CD14-positive monocyte (primary cell): ENCODE measurements around the gene APBB1. TPM values are rescaled to one million over a fixed set of nuclear protein-coding genes. Genes with fewer than 3 reads are reported as not detected.

Experiments
- DNase-seq, 3 donors: peaks; one replicate each; pipeline ENCODE4 v3.0.0-alpha.2; 2011 to 2022
- H2AFZ ChIP-seq: 2 replicates; pipeline ENCODE4 v1.6.0; 2012; ENCODE audit warnings: mild to moderate bottlenecking, low read depth, low read length, inconsistent platforms; ENCODE audit not compliant: insufficient read depth, poor library complexity, severe bottlenecking
- H3K27ac ChIP-seq, 2 donors: 1 replicate in 1 of 2; 2 replicates in 1 of 2; pipeline ENCODE4 v1.5.1; 2012 to 2013; ENCODE audit warnings: low read length in 2 of 2, control low read depth in 1 of 2, inconsistent platforms in 1 of 2, low read depth in 1 of 2, mild to moderate bottlenecking in 1 of 2
- H3K27me3 ChIP-seq, 2 donors: one replicate each; pipeline versions ENCODE4 v1.6.0 to v1.6.1; 2011 to 2013; ENCODE audit warnings: low read length in 2 of 2; ENCODE audit not compliant: control insufficient read depth in 2 of 2, insufficient read depth in 2 of 2
- H3K36me3 ChIP-seq, 2 donors: replicated peaks in 1 of 2; 1 replicate in 1 of 2; 2 replicates in 1 of 2; pipeline versions ENCODE4 v1.5.1 to v1.6.1; 2012 to 2013; ENCODE audit warnings: low read length in 2 of 2, control low read depth in 1 of 2, inconsistent platforms in 1 of 2, mild to moderate bottlenecking in 1 of 2; ENCODE audit not compliant: insufficient read depth in 2 of 2, control insufficient read depth in 1 of 2
- H3K4me1 ChIP-seq, 2 donors: 1 replicate in 1 of 2; 2 replicates in 1 of 2; pipeline versions ENCODE4 v1.5.1 to v1.6.1; 2012 to 2013; ENCODE audit warnings: low read length in 2 of 2, control low read depth in 1 of 2, inconsistent platforms in 1 of 2, mild to moderate bottlenecking in 1 of 2, moderate library complexity in 1 of 2; ENCODE audit not compliant: insufficient read depth in 2 of 2, control insufficient read depth in 1 of 2
- H3K4me2 ChIP-seq: replicated peaks from 2 replicates; pipeline ENCODE3; 2012; ENCODE audit warnings: low read length, moderate library complexity, mild to moderate bottlenecking; ENCODE audit not compliant: poor library complexity, severe bottlenecking; ENCODE audit errors: extremely low read depth
- H3K4me3 ChIP-seq, 3 experiments: fragments of 200-600 bp in 1 of 3; sonication (generic) in 1 of 3; replicated peaks in 1 of 3; 1 replicate in 2 of 3; 2 replicates in 1 of 3; pipeline ENCODE4 v1.5.1; 2011 to 2013; ENCODE audit warnings: low read length in 3 of 3, mild to moderate bottlenecking in 3 of 3, control low read depth in 2 of 3, low read depth in 2 of 3, inconsistent platforms in 1 of 3, moderate library complexity in 1 of 3
- H3K79me2 ChIP-seq: 2 replicates; pipeline ENCODE4 v1.6.0; 2012; ENCODE audit warnings: mild to moderate bottlenecking, control low read depth, inconsistent platforms, low read length, moderate library complexity; ENCODE audit not compliant: insufficient read depth
- H3K9ac ChIP-seq: 2 replicates; pipeline ENCODE4 v1.6.0; 2017; ENCODE audit warnings: low read length, mild to moderate bottlenecking; ENCODE audit not compliant: insufficient read depth, poor library complexity, severe bottlenecking
- H3K9me3 ChIP-seq, 2 donors: replicated peaks in 1 of 2; 1 replicate in 1 of 2; 2 replicates in 1 of 2; pipeline versions ENCODE4 v1.5.1 to v1.6.1; 2012 to 2013; ENCODE audit warnings: low read length in 2 of 2, control low read depth in 1 of 2; ENCODE audit not compliant: control insufficient read depth in 1 of 2, insufficient read depth in 1 of 2
- H4K20me1 ChIP-seq: 2 replicates; pipeline ENCODE4 v1.6.0; 2012; ENCODE audit warnings: mild to moderate bottlenecking, low read length, control low read depth, moderate library complexity; ENCODE audit not compliant: insufficient read depth
- H3K27ac Mint-ChIP-seq, 7 donors: one replicate each; pipeline ENCODE4 v1.8.0; 2020; ENCODE audit warnings: mild to moderate bottlenecking in 7 of 7, mixed read lengths in 7 of 7, moderate library complexity in 6 of 7, inconsistent platforms in 2 of 7
- H3K27me3 Mint-ChIP-seq, 3 donors: one replicate each; pipeline ENCODE4 v1.8.0; 2021 to 2022; ENCODE audit warnings: low read depth in 3 of 3, mild to moderate bottlenecking in 3 of 3, mixed read lengths in 3 of 3, moderate library complexity in 3 of 3, inconsistent platforms in 1 of 3
- H3K36me3 Mint-ChIP-seq, 2 donors: one replicate each; pipeline ENCODE4 v1.8.0; 2020; ENCODE audit warnings: mixed read lengths in 2 of 2, inconsistent platforms in 1 of 2, mild to moderate bottlenecking in 1 of 2
- H3K4me1 Mint-ChIP-seq: one replicate; pipeline ENCODE4 v1.8.0; 2020; ENCODE audit warnings: mild to moderate bottlenecking, mixed read lengths
- H3K4me3 Mint-ChIP-seq, 2 donors: one replicate each; pipeline ENCODE4 v1.8.0; 2020; ENCODE audit warnings: mild to moderate bottlenecking in 2 of 2, mixed read lengths in 2 of 2, moderate library complexity in 1 of 2
- H3K9me3 Mint-ChIP-seq, 7 donors: one replicate each; pipeline ENCODE4 v1.8.0; 2020 to 2022; ENCODE audit warnings: mixed read lengths in 7 of 7, mild to moderate bottlenecking in 6 of 7, moderate library complexity in 6 of 7, inconsistent platforms in 2 of 7
- CTCF ChIP-seq: fragments of 200-600 bp; IDR thresholded peaks from one replicate; pipeline ENCODE4 v1.8.0; 2022; ENCODE audit warnings: antibody characterized with exemption, mild to moderate bottlenecking
- WGBS: methylation state at CpG from one replicate; pipeline ENCODE4 v1.1.5; 2013; ENCODE audit warnings: missing lambda C conversion rate; ENCODE audit not compliant: insufficient coverage; 5-methylcytosine and 5-hydroxymethylcytosine counted together
- intact Hi-C, 2 donors: fragments of 100-400 bp; cut with micrococcal nuclease; formaldehyde crosslinking; loops; one replicate each; pipeline versions ENCODE4 v1.15.0 to v1.15.1; 2023
- polyA plus RNA-seq, 3 donors: library from polyadenylated mRNA; depleted of rRNA in 1 of 3; unstranded in 2 of 3; stranded (reverse) in 1 of 3; fragments of 300-500 nt in 2 of 3; fragments of >200 nt in 1 of 3; fragmentation: Illumina TruSeq in 2 of 3; gene quantifications; 1 replicate in 2 of 3; 2 replicates in 1 of 3; pipeline ENCODE4 v1.2.3, GENCODE V29; 2012 to 2021

The APBB1 gene
- polyA plus RNA-seq, 3 donors = 0.85 to 2.5 (median 2.4) TPM

- Histone ChIP-seq H3K27ac (no peak overlapping the region), H3K36me3 (no peaks in the 10 kb centered on the region), H3K4me2 (no peak overlapping the region), H3K27me3 (no peaks in the 10 kb centered on the region), H4K20me1 (no peaks in the 10 kb centered on the region), H3K4me3 (no peak overlapping the region), H3K79me2 (no peaks in the 10 kb centered on the region), H2AFZ (no peak overlapping the region), H3K9ac (no peak overlapping the region), H3K9me3 (no peaks in the 10 kb centered on the region), H3K4me1 (peaks cover 14 to 17% of the 10 kb centered on the region in 2 donors)
- Mint-ChIP-seq H3K27me3 (peaks cover 0 to 2% (median 2%) of the 10 kb centered on the region in 3 donors), H3K4me1 (no peaks in the 10 kb centered on the region), H3K4me3 (no peak overlapping the region), H3K27ac (no peak overlapping the region), H3K9me3 (no peaks in the 10 kb centered on the region), H3K36me3 (no peaks in the 10 kb centered on the region)
- TF ChIP-seq CTCF = no peak
- intact Hi-C loops = loop anchor here in 1 of 2 donors (5.0 to 10.0 kb wide), 2 partner anchors 60 to 62 kb away; no protein-coding TSS in a partner anchor
- 100% methylated on average over 3 of the region's 4 CpGs for WGBS
- no peak for DNase-seq
Measured at GRCh38 chr11:6442441-6442840, 23.5 kb upstream of the APBB1 start.

GRCh38 chr11:6440906-6441358 is 22.0 kb upstream of the APBB1 start, which contains the start of gene HPX:
HPX (minus strand) TSS chr11:6440987; CDS start chr11:6440963, 24 bp downstream.
- DNase-seq = no peak
- intact Hi-C loops = loop anchor here (2.0 to 10.0 kb wide), 3 partner anchors 59 to 64 kb away; no protein-coding TSS in a partner anchor
- no peak for TF ChIP-seq CTCF
- Histone ChIP-seq H3K79me2 (no peaks in the 10 kb centered on the region), H3K4me2 (no peak within 1 kb of the TSS), H3K36me3 (no peaks in the 10 kb centered on the region), H4K20me1 (no peaks in the 10 kb centered on the region), H3K27ac (no peak within 1 kb of the TSS), H2AFZ (no peak within 1 kb of the TSS), H3K27me3 (no peaks in the 10 kb centered on the region), H3K4me3 (no peak within 1 kb of the TSS), H3K9ac (no peak within 1 kb of the TSS), H3K4me1 (peaks cover 14 to 21% of the 10 kb centered on the region in 2 donors), H3K9me3 (no peaks in the 10 kb centered on the region)
- WGBS = 100% methylated on average over 1 of the region's 3 CpGs
- H3K27ac Mint-ChIP-seq = no peak within 1 kb of the TSS
- H3K36me3 Mint-ChIP-seq = no peaks in the 10 kb centered on the region
- H3K4me3 Mint-ChIP-seq = no peak within 1 kb of the TSS
- peaks cover under 1 to 2% (median 1%) of the 10 kb centered on the region in 3 donors for H3K27me3 Mint-ChIP-seq
- H3K9me3 Mint-ChIP-seq = no peaks in the 10 kb centered on the region
- no peaks in the 10 kb centered on the region for H3K4me1 Mint-ChIP-seq
